Activated CD4-positive, alpha-beta memory T cell treated with anti-CD3 and anti-CD28 coated beads, Interleukin-2, amount 10 ng/mL, durations not matched to agents 7 days and 5 days (primary cell): ENCODE data around the gene PCDHB15. TPM values are rescaled to one million over a fixed set of nuclear protein-coding genes. Genes with fewer than 3 reads are reported as not detected.
"Not testable (repeated sequence)": the region's sequence is repeated elsewhere in the genome, so short reads cannot be mapped to it uniquely, and the experiment has no call there.

Experiments used
- CTCF ChIA-PET: fragments of 350-600 bp; sonication (Branson Sonifier 250); formaldehyde crosslinking; loops from one replicate; lab custom pipeline; 2021; ENCODE audit warnings: antibody characterized with exemption, inconsistent platforms; lab: Charles Lee
- POLR2A ChIA-PET: fragments of 350-600 bp; sonication (Branson Sonifier 250); formaldehyde crosslinking; loops from one replicate; lab custom pipeline; 2021; ENCODE audit warnings: antibody characterized with exemption; lab: Charles Lee
- DNase-seq: peaks from one replicate; pipeline ENCODE4 v3.0.0-alpha.2; 2020
- H3K27ac Mint-ChIP-seq: one replicate; pipeline ENCODE4 v1.8.0; 2021; ENCODE audit warnings: mild to moderate bottlenecking, mixed read lengths
- H3K27me3 Mint-ChIP-seq: one replicate; pipeline ENCODE4 v1.8.0; 2021; ENCODE audit warnings: mixed read lengths
- H3K36me3 Mint-ChIP-seq: one replicate; pipeline ENCODE4 v1.8.0; 2021; ENCODE audit warnings: low read depth, mixed read lengths
- H3K4me1 Mint-ChIP-seq: one replicate; pipeline ENCODE4 v1.8.0; 2021; ENCODE audit warnings: mixed read lengths
- H3K4me3 Mint-ChIP-seq: one replicate; pipeline ENCODE4 v1.8.0; 2021; ENCODE audit warnings: mild to moderate bottlenecking, mixed read lengths
- H3K9me3 Mint-ChIP-seq: one replicate; pipeline ENCODE4 v1.8.0; 2021; ENCODE audit warnings: mixed read lengths
- total RNA-seq, 2 experiments: library from RNA; stranded (reverse); gene quantifications; one replicate each; pipeline ENCODE4 v1.2.3, GENCODE V29; 2021

Gene PCDHB15
- total RNA-seq, 2 experiments from 2014 or later: not detected

- Mint-ChIP-seq H3K9me3 (peaks cover 11% of the 10 kb centered on the region), H3K36me3 (no peaks in the 10 kb centered on the region), H3K4me1 (no peaks in the 10 kb centered on the region), H3K27ac (no peak within 1 kb of the TSS), H3K4me3 (no peak within 1 kb of the TSS), H3K27me3 (peaks cover 2% of the 10 kb centered on the region)
- no peak for DNase-seq
- ChIA-PET POLR2A (interaction anchor here (0.9 kb wide), 1 partner anchor 97 kb away, joined by 3 read pairs; the partner anchor contains the start of gene TAF7), CTCF (no interaction called here)
Measured at GRCh38 chr5:141223112-141223783, 21.9 kb upstream of the PCDHB15 start, which contains the start of gene PCDHB14. PCDHB14 (plus strand) TSS chr5:141223343; CDS start chr5:141223506, 163 bp downstream.

- DNase-seq, H3K4me3 Mint-ChIP-seq, H3K27ac Mint-ChIP-seq, H3K27me3 Mint-ChIP-seq, CTCF ChIA-PET, H3K36me3 Mint-ChIP-seq, POLR2A ChIA-PET, H3K9me3 Mint-ChIP-seq, H3K4me1 Mint-ChIP-seq: not testable (repeated sequence)
Measured at GRCh38 chr5:141224844-141225243, 20.4 kb upstream of the PCDHB15 start.

GRCh38 chr5:141225421-141225820 lies 19.8 kb upstream of the PCDHB15 start:
- H3K4me1 Mint-ChIP-seq, H3K36me3 Mint-ChIP-seq, CTCF ChIA-PET, H3K4me3 Mint-ChIP-seq, H3K9me3 Mint-ChIP-seq, DNase-seq, H3K27me3 Mint-ChIP-seq, POLR2A ChIA-PET, H3K27ac Mint-ChIP-seq: not testable (repeated sequence)

- Mint-ChIP-seq H3K27ac (no peak overlapping the region), H3K36me3 (peaks cover 8% of the 10 kb centered on the region), H3K27me3 (peaks cover 11% of the 10 kb centered on the region), H3K4me1 (no peaks in the 10 kb centered on the region), H3K4me3 (no peak overlapping the region), H3K9me3 (peaks cover 19% of the 10 kb centered on the region)
- DNase-seq: no peak
- POLR2A ChIA-PET: no interaction called here
- CTCF ChIA-PET: interaction anchor here (1.7 kb wide), 1 partner anchor 323 kb away, joined by 3 read pairs; no protein-coding TSS in a partner anchor
Measured at GRCh38 chr5:141234109-141234667, 11.0 kb upstream of the PCDHB15 start.

GRCh38 chr5:141235922-141236321 lies 9.3 kb upstream of the PCDHB15 start:
- H3K9me3 Mint-ChIP-seq: peaks cover 26% of the 10 kb centered on the region
- H3K4me1 Mint-ChIP-seq, H3K4me3 Mint-ChIP-seq, CTCF ChIA-PET, POLR2A ChIA-PET, DNase-seq, H3K27ac Mint-ChIP-seq: not testable (repeated sequence)
- peaks cover 13% of the 10 kb centered on the region for H3K27me3 Mint-ChIP-seq
- peaks cover 10% of the 10 kb centered on the region for H3K36me3 Mint-ChIP-seq

- peaks cover 28% of the 10 kb centered on the region for H3K9me3 Mint-ChIP-seq
- H3K4me1 Mint-ChIP-seq: no peaks in the 10 kb centered on the region
- peaks cover 11% of the 10 kb centered on the region for H3K36me3 Mint-ChIP-seq
- no peak for DNase-seq
- H3K27me3 Mint-ChIP-seq: peaks cover 13% of the 10 kb centered on the region
- H3K27ac Mint-ChIP-seq: no peak overlapping the region
- CTCF ChIA-PET: no interaction called here
- H3K4me3 Mint-ChIP-seq: no peak overlapping the region
- POLR2A ChIA-PET: no interaction called here
Measured at GRCh38 chr5:141236516-141237313, 8.5 kb upstream of the PCDHB15 start.

GRCh38 chr5:141241496-141241895 lies 3.7 kb upstream of the PCDHB15 start:
- Mint-ChIP-seq H3K4me1 (no peaks in the 10 kb centered on the region), H3K27ac (no peak overlapping the region), H3K27me3 (peaks cover 6% of the 10 kb centered on the region), H3K9me3 (peaks cover 44% of the 10 kb centered on the region), H3K36me3 (peaks cover 5% of the 10 kb centered on the region), H3K4me3 (no peak overlapping the region)
- no peak for DNase-seq
- ChIA-PET CTCF (no interaction called here), POLR2A (no interaction called here)

GRCh38 chr5:141246971-141247370 lies 1.8 kb downstream of the PCDHB15 start:
- DNase-seq, CTCF ChIA-PET, H3K27ac Mint-ChIP-seq, H3K36me3 Mint-ChIP-seq, POLR2A ChIA-PET, H3K4me3 Mint-ChIP-seq, H3K27me3 Mint-ChIP-seq, H3K4me1 Mint-ChIP-seq: not testable (repeated sequence)
- H3K9me3 Mint-ChIP-seq: peaks cover 50% of the 10 kb centered on the region

- H3K4me1 Mint-ChIP-seq, CTCF ChIA-PET, H3K27me3 Mint-ChIP-seq, DNase-seq, POLR2A ChIA-PET, H3K36me3 Mint-ChIP-seq, H3K27ac Mint-ChIP-seq, H3K4me3 Mint-ChIP-seq: not testable (repeated sequence)
- peaks cover 47% of the 10 kb centered on the region for H3K9me3 Mint-ChIP-seq
Measured at GRCh38 chr5:141247434-141247833, 2.2 kb downstream of the PCDHB15 start.

GRCh38 chr5:141250576-141250975 lies 5.4 kb downstream of the PCDHB15 start:
- Mint-ChIP-seq H3K36me3 (peaks cover 2% of the 10 kb centered on the region), H3K4me3 (no peak overlapping the region), H3K27me3 (no peaks in the 10 kb centered on the region), H3K27ac (no peak overlapping the region), H3K4me1 (no peaks in the 10 kb centered on the region), H3K9me3 (peaks cover 50% of the 10 kb centered on the region)
- POLR2A ChIA-PET: interaction anchor here (0.6 kb wide), 1 partner anchor 92 kb away, joined by 3 read pairs; no protein-coding TSS in a partner anchor
- CTCF ChIA-PET: no interaction called here
- no peak for DNase-seq

- Mint-ChIP-seq H3K4me3 (no peak overlapping the region), H3K9me3 (peaks cover 72% of the 10 kb centered on the region), H3K27me3 (no peaks in the 10 kb centered on the region), H3K36me3 (peaks cover 15% of the 10 kb centered on the region), H3K27ac (no peak overlapping the region), H3K4me1 (no peaks in the 10 kb centered on the region)
- ChIA-PET POLR2A (no interaction called here), CTCF (no interaction called here)
- no peak for DNase-seq
Measured at GRCh38 chr5:141258464-141258863, 13.3 kb downstream of the PCDHB15 start.

GRCh38 chr5:141258948-141259347 lies 13.8 kb downstream of the PCDHB15 start:
- peaks cover 17% of the 10 kb centered on the region for H3K36me3 Mint-ChIP-seq
- H3K4me1 Mint-ChIP-seq: no peaks in the 10 kb centered on the region
- POLR2A ChIA-PET: no interaction called here
- no peak overlapping the region for H3K27ac Mint-ChIP-seq
- no peak overlapping the region for H3K4me3 Mint-ChIP-seq
- no peak for DNase-seq
- H3K27me3 Mint-ChIP-seq: no peaks in the 10 kb centered on the region
- peaks cover 69% of the 10 kb centered on the region for H3K9me3 Mint-ChIP-seq
- CTCF ChIA-PET: no interaction called here
